Measurements from ENCODE around the gene GIT1.

- no peak for TF ChIP-seq POLR2AphosphoS5 (IDR thresholded peaks at IDR 0.05)
- no peak for TF ChIP-seq CTCF (IDR thresholded peaks at IDR 0.05)
- TF ChIP-seq POLR2A (IDR thresholded peaks at IDR 0.05), result no peak
These were observed 44.4 kb upstream of the GIT1 start for GRCh38 chr17:29633886-29634285.
